Inflammatory macrophage treated with lipopolysaccharide for 1 hour (primary cell): ENCODE measurements around the gene RNU1-2.
"Not testable (repeated sequence)": the region's sequence is repeated elsewhere in the genome, so short reads cannot be mapped to it uniquely, and the experiment has no call there.

Experiments used
- DNase-seq, 2 donors: peaks; one replicate each; pipeline ENCODE4 v3.0.0-alpha.2; 2020 to 2022

Gene RNU1-2

DNA sequence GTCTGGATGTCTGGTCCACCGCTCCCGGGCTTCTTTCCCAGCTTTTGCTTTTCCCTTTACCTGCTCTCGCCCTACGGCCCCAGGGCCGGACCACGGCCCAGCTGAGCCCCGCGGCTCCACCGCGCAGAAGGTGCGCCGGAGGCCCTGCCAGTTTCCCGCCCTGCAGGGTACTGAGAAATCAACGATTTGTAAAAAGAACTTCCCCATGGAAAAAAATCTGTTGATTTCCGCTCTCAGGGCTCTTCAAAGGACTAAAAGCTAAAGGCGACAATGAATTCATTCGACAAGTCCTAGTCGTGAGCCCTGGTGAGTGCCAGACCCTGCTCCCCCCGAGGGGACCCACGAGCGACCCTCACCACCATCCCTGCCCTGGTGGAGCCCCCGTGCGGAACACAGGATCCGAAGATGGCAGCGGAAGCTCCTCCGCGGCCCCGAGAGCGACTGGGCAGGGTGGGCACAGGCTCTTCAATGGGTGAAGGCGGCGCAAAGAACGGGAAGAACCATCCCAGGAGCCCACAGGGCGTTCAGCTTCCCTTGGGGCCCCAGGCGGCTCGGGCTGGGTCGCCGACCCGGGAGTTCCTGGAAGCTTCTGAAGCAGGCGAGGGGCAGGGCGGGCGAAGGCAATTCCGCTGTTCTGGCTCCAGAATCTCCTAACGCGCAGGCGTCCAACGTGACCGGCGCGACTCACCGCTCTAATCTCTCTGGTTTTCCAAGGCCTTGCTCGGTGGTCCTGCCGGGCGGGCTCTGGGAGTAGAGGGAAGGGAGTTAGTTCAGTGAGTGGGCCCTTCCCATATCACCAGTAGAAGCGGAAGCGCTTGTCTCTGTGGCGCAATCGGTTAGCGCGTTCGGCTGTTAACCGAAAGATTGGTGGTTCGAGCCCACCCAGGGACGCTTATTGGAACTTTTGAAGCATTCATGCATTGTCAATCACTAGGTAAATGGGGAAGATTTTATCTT, 6.6 kb upstream of the RNU1-2 start:
- DNase-seq, result peak; percentile 76 to 77

DNA sequence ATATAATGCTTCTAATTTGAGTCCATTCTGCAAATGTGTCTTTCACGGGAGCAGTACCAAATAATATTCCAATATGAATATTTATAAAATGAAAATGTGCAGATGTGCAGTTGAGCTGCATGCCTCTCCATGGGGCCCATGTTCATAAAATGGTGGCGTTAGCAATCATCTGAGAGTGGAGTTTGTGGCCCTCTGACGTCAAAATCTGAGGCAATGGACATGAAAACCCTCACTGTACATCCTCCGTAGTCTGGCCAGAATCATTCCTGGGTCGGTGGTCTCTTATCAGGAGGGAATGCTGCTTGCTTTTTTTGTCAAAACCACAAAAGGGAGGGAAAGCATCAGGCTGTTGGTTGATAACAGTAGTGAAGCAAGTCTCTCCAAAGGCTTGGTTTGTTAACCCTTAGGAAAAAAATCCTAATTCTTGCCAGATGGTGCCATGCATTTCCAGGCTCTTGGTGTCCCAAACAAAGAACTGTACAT, 5.2 kb upstream of the RNU1-2 start:
- DNase-seq, result not testable (repeated sequence)

DNA sequence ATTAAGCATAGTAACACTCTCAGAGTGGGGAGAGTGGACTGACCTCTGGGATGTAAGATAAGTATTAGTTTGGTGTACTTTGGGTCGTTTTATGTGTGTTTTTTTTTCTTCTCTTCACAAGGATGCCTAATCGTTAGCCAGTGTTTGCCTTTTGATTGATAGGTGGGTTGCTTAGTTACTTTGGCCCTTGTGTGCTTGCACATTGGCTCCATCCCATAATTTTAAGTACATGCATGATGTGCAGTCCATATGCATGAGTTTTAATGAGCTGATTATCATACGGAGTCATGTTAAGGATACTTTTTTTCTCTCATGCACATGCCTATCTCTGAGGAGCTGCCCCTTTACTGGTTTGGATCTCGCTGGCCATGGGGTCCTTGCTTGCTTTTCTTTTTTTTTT, 4.7 kb upstream of the RNU1-2 start:
- DNase-seq, result not testable (repeated sequence)

DNA sequence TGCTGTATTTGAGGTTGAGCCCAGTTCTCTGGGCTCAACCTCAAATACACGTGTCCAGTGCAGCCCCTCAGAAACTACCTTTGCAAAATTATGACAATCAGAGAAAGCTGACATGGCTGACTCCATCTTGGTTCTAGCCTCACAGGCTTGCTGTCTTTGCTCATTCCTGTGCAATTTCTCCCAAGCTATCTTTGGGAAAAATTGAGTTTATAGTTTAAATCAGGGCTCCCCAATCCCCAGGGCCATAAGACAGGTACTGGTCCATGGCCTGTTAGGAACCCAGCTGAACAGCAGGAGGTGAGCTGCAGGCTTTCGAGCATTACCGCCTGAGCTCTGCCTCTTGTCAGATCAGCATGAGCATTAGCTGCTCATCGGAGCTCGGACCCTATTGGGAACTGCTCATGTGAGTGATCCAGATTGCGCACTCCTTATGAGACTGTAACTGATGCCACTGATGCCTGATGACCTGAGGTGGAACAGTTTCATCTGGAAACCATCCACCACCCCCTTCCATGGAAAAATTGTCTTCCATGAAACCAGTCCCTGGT, 2.7 kb upstream of the RNU1-2 start:
- DNase-seq, result not testable (repeated sequence)

DNA sequence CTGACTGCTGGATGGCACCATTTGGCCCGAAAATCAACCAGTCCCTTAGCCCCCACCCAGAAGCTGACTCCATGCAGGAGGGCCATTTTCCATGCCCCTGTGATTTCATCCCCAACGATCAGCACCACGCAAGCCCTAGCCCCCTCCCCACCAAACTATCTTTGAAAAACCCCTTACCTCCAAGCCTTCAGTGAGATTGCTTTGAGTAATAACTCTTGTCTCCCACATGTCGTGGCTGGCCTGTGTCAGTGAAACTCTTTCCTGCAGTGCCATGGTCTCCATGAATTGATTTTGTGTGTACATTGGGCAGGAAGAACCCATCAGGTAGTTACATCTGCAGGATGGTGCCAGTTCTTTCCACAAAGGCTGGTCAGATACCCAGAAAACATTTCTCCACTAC, 2.0 kb upstream of the RNU1-2 start:
- DNase-seq, result not testable (repeated sequence)

DNA sequence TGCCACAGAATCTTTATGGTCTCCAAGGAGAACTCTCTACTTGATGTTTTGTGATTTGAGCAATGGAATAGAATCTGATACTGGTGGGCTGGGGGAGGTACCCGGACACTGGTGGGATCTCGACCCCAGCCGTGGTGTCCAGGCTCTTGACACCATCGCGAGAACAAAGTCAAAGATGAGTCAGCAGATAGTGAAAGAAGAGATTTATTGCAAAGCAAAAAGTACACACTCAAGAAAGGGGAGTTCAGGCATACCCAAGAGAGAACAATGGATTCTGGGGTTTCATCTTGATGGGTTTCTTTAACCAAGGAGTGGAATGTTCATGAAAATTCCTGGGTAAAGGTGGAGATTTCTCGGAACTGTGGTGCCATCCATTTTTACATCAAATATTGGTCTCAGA, 1.4 kb upstream of the RNU1-2 start:
- DNase-seq, result not testable (repeated sequence)

DNA sequence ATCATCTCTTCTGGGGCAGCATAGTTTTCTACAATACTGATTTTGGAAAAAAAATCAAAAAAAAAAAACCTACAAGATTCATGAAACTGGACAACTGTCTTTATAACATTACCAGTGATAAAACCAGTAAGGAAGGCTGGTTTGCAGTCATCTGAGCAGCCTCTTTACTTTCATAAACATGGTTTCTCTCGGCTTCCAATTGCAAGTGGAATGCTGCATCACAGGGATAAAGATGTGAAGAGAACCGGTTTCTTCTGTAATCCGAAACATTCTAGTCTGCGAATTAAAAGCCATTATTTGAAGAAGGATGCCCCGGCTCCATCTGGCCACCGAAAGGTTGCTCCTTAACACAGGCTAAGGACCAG, 565 bp upstream of the RNU1-2 start:
- not testable (repeated sequence) for DNase-seq

DNA sequence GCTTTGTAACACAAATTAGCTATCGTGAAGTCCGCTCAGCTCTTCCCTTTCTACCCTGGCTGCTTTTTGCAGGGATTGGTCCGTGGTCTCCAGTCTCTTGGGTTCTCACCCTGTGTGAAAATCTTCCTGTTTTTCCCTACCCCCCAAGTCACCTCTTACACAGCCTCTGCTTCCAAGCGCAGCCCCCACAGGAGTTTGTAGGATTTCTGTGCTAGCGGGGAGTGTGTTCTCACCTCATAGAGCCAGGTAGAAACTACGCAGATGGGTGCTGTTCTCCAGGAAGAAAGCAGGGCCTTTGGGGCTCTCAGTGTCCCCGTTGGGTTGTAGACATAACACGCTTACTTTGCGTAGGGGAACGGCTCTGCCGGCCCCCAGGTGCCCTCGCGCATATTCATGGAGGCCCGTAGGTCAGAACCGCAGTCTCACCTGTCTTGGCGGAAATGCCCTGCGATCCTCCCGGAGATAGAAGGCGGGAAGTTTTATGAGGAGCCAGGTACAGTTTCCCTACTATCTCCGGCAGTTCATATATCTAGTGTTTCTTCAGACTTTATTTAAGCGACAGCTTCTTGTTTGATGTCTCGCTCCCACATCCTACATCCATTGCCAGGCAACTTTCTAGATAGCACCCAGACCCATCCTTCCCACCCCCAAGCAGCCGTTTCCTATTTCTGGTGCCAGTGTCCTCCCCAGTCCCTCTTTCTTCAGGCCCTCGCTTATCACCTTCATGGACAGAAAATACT, 706 bp downstream of the RNU1-2 start:
- DNase-seq, result peak; percentile 84 to 86

DNA sequence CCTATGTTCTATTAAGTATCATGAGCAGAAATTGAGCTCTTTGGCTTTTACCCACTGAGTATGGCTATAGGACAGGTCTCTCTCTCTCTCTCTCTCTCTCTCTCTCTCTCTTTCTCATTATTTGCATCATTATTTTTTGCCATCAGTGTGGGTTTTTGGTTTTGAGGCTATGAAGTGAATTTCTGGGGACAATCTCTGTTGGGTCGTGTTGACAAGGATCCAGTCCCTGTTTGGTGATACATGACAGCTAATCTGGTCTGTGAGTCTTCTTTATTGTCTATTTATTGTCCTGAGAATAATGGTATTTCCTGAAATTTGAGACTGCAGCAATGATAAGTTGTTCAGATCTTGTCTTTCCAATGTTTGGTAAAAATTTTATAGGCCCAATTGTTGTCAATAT, 1.9 kb downstream of the RNU1-2 start:
- DNase-seq, result not testable (repeated sequence)

DNA sequence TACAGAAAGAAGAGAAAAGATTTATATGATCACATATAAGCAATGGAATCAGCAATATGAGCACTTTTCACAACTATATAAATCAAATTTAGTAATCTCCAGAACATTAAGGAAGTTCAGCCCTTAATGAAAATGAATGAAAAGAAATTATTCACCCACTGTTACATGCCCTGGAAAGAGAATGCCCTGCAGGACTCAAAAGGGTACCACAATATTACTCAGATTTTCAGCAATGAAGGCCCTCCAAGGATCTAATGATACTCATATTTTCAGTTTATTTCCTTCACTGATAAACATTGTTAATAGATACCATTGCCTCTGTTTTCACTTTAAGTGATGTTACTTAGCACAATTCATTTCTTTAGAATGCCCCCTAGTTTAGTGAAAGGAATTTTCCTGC, 2.5 kb downstream of the RNU1-2 start:
- DNase-seq, result not testable (repeated sequence)

DNA sequence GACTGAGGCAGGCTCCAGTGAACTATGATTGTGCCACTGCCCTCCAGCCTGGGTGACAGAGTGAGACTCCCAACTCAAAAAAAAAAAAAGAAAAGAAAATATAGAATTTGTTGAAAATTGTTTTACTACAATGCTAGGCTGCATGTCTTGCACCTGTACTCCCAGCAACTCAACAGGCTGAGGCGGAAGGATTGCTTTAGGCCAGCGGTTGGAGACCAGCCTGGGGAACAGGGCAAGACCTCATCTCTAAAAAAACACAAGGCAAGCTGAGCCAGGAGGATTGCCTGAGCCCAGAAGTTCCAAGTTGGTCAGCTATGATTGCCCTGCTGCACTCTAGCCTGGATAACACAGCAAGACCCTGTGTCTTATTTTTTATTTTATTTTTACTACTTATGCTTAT, 3.2 kb downstream of the RNU1-2 start:
- not testable (repeated sequence) for DNase-seq

DNA sequence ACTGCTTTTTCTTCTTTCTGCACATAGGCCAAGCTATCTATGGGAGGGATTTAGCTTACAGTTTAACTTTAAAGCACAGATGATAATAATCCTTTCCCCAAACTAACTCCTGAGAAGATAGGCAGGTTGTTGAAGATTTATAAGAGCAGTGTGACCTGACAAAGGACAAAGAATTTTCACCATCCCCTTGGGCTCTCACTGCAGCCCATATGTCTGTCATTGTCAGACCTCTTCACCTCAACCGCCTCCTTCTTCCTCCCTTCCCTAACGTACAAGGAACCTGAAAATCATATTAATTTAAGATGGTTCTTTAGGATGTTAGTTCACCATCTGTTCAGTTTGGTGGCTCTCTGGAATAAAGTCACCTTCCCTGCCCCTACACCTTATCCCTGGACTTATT, 5.0 kb downstream of the RNU1-2 start:
- no peak for DNase-seq

DNA sequence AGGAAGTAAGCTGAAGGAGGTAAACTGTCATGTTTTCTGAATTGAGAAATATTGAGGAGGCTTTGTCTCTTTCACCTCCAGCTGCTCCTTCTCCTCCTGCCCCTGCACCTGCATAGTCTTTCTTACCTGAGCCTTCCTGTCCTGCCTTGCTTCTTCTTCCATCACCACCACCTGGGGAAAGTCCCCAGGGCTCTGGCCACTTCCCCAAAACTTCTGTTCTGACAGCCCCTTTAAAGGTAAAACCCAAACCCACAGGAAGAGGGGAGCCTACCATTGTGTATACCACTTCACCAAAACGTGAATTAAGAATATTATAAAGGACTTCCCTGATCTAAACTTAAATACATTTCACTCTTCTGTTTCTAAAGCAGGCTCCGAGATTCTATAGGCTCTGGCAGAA, 5.6 kb downstream of the RNU1-2 start:
- not testable (repeated sequence) for DNase-seq

DNA sequence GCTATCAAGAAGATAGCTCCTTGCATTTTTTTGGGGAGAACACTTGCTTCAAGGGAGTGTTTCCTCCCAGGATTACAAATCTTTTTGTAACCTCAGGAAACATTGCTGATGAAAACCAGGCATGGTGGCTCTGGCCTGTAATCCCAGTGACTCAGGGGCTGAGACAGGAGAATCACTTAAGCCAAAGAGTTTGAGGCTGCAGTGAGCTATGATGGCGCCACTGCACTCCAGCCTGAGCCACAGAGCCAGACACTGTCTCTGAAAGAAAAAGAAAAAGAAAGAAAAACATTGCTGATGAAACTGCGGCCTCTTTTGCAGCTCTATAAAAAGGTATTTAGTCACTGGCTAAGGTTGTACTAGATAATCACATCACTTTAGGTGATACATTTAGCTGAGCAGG, 7.3 kb downstream of the RNU1-2 start:
- no peak for DNase-seq

DNA sequence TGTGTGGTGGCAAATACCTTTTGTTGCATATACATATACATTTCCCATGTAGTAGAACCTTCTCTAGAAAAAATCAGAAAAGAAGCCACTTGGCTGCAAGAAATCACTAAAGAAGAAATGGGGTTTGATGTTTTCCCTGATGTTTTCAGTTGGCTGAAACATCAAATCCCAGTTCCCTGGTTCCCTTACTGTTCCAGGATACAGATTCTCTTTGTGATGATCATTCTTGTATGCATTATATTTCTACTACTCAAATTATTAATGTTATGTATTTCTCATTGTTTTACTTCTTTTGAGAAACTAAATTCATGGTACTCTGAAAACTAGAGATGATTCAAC, 7.6 kb downstream of the RNU1-2 start:
- no peak for DNase-seq

DNA sequence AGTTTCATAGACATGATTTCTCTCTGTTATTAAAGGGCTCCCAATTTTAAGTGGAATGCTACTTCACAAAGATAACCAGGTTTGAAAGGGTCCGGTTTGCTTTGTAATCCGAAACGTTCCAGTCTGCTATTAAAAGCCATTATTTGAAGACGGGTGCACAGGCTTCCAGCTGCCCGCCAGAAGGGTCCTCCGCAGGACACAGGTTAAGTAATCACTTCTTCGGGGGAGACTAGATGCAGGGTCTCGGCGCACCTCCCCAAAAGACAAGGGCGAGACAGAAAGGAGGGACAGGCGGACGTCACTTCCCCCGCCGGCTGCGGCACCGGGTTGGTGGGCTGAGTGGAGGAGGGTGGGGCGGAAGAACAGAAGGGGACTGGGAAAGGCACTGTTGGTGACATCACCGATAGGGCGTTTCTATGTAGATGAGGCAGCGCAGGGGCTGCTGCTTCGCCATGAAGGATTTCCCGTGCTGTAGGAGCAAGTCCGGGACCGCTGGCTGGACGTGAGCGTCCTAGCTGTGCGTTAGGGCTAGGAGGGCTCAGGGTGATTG, 8.9 kb downstream of the RNU1-2 start:
- peak; percentile 98 to 100 for DNase-seq

DNA sequence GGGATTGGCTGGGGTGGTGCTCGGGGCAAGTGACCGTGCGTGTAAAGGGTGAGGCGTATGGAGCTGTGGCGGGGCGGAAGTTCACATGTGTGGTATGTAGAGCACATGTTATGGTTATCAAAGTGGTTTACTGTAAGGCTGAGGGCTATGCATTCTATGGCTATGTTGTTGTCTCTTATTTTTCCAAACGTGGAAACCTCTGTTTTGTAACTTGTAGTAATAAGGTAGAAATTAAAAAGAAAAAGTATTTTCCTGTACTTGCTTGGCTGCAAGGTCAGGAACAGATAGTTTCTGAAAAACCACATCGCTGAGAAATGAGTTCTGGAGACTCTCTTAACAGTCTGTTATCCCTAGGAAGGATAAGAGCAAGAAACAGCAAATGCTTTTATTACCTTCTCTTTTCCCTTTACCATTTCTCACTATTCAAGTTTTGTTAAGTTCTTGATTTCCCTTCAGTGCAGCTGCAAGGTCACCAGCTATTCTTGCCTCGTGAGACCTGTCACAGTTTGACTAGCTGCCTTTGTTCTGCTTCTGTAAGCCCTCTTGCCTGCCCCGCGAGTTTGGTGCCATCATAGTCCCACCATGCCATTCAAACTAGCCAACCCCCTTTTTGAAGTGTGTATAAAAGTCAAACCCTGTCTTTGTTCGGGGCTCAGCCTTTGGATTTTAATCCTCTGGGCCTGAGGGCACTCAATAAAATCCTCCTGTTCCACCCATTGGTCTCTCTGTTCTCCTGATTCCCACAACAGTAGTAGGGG, 9.5 kb downstream of the RNU1-2 start:
- peak; percentile 78 to 83 for DNase-seq

DNA sequence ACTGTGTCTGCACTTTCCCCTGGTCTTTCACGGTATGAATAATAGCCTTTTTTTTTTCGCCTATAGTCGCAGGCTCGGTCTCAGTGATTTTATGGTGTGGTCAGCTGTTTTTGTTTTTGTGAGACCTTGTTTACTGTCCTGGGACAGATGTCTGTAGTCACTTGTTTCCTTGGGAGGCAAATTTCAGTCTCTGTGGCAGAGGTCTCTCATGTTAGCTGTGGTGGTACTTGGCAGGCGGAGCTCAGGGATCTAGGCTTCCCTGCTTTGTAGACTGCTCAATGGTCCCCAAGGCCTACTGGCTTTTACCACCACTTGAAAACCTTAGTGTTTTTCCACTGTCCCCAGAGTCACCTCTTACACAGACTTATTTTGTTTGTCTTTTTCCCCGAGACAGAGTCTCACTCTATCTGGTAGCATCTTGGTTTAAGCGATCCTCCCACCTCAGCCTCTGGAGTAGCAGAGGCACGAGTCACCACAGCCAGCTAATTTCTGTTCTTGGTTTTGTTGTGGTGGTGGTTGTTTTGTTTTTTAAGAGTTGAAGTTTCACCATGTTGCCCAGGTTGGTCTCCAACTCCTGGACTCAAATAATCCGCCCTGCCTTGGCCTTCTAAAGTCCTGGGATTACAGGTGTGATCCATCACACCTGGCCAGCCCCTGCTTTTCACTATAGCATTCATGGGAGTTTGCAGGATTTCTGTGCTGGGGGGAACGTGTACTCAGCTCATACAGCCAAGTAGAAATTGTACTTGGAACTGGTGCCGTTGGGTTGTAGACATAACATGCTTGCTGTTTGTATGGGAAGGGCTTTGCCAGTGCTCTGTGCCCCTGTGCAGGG, 10.3 kb downstream of the RNU1-2 start:
- DNase-seq, result no peak

DNA sequence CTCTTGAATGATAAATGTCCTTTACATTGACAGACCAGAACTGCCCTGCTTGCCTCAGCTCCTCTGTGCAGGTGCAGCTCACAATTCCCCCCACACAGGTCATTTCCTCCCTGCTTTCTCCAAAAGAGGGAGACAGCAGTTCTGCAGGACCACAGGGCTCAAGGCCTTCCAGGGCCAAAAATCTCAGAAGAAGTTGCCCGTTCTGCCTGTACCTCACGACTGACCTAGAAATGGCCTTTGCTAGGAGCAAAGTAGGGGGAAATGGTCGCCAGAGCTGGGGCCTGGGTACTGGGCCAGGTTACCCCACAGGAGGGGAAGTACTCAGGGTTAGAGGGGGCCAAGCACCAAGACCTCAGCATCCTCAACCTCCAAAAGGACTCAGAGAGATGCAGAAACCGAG, 11.1 kb downstream of the RNU1-2 start:
- DNase-seq, result no peak

DNA sequence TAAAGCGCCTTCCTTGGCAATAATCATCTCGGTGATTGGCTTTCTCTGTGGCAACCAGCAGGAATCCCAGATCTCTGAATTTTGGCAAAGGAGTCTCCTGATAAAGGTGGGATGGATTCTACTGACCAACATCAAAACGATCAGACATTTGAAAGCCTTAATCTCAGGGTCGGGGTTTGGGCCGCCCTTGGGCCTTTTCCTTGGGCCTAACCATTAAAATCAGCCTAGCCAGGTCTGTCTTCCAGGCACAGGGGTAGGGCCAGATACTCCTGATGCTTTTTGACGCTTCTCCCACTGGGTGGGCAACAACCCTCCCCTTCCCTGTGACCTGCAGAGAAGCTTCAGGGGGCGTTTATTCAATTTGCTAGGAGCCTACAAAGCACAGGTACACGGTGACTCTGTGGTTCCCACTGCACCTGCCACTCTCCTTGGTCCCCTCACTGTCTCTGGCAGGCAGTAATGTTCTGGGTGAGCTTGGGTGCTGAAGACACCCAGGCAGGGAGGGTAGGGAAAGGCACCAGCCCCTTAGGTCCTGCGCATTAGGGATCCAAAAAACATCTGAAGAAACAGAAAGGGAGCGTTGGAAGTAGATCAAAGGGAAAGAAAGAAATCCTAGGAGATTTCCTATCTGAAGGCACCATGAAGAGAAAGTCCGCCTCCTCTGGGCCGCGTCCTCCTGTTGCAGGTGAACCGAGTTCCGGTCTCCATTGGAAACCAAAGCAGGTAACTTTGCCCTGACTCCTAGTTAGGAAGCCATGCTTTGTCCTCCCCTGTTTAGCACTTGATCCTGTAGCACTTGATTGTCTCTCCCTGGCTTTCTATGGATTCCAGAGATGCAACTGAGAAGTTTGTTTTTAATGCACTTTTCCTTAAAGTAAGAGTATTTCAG, 12.3 kb downstream of the RNU1-2 start:
- no peak for DNase-seq
